GM20000 (cell line): ENCODE measurements around the gene NKD1.

Experiments
- DNase-seq: peaks from one replicate; pipeline ENCODE4 v3.0.0; 2012; ENCODE audit warnings: low spot score
- CTCF ChIP-seq: IDR thresholded peaks from 2 replicates; pipeline ENCODE4 v1.5.1; 2012; ENCODE audit warnings: mild to moderate bottlenecking, control low read depth; ENCODE audit errors: extremely low read depth, missing control alignments

NKD1 gene

GRCh38 chr16:50622029-50622428 lies 73.8 kb downstream of the NKD1 start:
- no peak for TF ChIP-seq CTCF
- no peak for DNase-seq

GRCh38 chr16:50622643-50623369 lies 74.6 kb downstream of the NKD1 start:
- no peak for TF ChIP-seq CTCF
- no peak for DNase-seq

- TF ChIP-seq CTCF = no peak
- no peak for DNase-seq
Observed at GRCh38 chr16:50624449-50624970, 76.3 kb downstream of the NKD1 start.

GRCh38 chr16:50625374-50625773 lies 77.2 kb downstream of the NKD1 start:
- no peak for DNase-seq
- TF ChIP-seq CTCF = no peak

GRCh38 chr16:50626868-50627267 lies 78.7 kb downstream of the NKD1 start:
- no peak for DNase-seq
- no peak for TF ChIP-seq CTCF

- TF ChIP-seq CTCF = peak; percentile 3
- DNase-seq = peak; percentile 65
Observed at GRCh38 chr16:50627419-50627818, 79.2 kb downstream of the NKD1 start.

GRCh38 chr16:50628156-50628802 lies 80.1 kb downstream of the NKD1 start:
- DNase-seq = no peak
- TF ChIP-seq CTCF = no peak
